HG03064 (cell line): ENCODE data around the gene RNF187.
A peak's percentile ranks its signal among the peaks of the same experiment; 100 is the strongest.

Source experiments
- ATAC-seq: cut with Tn5 transposase; IDR thresholded peaks from one replicate; pipeline ENCODE4 v1.9.1; 2021; ENCODE audit warnings: low read depth; ENCODE audit not compliant: unreplicated experiment

RNF187 gene

DNA sequence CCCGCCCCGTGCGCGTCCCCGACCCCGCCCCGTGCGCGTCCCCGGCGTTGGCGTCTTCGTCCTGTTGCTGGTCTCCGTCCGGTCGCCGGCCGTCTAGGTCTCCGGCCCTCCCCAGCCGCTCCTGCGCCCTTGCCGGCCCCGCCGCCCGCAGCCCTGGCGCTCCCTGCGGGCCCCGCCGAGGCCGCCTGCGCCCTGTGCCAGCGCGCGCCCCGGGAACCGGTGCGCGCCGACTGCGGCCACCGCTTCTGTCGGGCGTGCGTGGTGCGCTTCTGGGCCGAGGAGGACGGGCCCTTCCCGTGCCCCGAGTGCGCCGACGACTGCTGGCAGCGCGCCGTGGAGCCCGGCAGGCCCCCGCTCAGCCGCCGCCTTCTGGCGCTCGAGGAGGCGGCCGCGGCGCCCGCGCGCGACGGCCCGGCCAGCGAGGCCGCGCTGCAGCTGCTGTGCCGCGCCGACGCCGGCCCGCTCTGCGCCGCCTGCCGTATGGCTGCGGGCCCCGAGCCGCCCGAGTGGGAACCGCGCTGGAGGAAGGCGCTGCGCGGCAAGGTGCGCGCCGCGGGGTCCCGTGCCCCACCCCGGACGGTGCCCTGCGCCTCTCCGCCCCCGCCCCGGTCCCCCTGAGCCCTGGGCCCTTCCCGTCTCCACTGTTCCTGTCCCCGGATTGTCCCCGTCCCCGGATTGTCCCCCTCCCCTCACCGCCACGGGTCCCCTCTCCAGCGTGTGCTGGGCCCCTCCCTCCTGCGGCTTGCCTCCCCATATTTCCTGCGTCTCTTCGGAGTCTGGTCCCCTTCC lies at the start of gene RNF187:
Gene RNF187, plus strand, starts transcription at position 47 of the 789 bp plus-strand sequence.
- peak; percentile 57 for ATAC-seq

GRCh38 chr1:228437424-228437962 lies 49.7 kb upstream of the RNF187 start:
- ATAC-seq: no peak

DNA sequence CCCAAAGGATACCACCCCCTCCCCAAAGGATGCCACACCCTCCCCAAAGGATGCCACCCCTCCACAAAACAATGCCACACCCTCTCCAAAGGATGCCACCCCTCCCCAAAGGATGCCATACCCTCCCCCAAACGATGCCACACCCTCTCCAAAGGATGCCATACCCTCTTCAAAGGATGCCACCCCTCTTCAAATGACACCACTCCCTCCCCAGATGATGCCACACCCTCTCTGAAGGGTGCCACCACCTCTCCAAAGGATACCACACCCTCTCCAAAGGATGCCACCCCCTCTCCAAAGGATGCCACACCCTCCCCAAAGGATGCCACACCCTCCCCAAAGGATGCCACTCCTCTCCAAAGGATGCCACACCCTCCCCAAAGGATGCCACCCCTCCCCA lies 48.9 kb upstream of the RNF187 start:
- ATAC-seq: no peak

- ATAC-seq: no peak
These were observed 46.3 kb upstream of the RNF187 start for GRCh38 chr1:228440761-228441500.

DNA sequence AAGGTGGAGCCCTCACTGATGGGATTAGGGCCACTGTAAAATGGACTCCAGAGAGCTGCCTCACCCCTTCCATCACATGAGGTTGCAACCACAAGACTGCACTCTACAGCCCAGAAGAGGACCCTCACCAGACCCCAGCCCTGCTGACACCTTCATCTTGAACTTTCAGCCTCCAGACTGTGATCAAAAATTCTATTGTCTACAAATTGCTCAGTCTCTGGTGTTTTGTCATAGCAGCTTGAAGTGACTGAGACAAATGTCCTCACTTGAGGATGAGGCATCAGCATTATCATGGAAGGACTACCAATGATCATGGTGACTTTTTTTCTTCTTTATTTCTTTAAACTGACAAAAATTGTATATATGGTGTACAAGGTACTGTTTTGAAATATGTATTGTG lies 43.8 kb upstream of the RNF187 start:
- ATAC-seq: no peak

- ATAC-seq: peak; percentile 20
These were observed 41.7 kb upstream of the RNF187 start for GRCh38 chr1:228445490-228445842.

DNA sequence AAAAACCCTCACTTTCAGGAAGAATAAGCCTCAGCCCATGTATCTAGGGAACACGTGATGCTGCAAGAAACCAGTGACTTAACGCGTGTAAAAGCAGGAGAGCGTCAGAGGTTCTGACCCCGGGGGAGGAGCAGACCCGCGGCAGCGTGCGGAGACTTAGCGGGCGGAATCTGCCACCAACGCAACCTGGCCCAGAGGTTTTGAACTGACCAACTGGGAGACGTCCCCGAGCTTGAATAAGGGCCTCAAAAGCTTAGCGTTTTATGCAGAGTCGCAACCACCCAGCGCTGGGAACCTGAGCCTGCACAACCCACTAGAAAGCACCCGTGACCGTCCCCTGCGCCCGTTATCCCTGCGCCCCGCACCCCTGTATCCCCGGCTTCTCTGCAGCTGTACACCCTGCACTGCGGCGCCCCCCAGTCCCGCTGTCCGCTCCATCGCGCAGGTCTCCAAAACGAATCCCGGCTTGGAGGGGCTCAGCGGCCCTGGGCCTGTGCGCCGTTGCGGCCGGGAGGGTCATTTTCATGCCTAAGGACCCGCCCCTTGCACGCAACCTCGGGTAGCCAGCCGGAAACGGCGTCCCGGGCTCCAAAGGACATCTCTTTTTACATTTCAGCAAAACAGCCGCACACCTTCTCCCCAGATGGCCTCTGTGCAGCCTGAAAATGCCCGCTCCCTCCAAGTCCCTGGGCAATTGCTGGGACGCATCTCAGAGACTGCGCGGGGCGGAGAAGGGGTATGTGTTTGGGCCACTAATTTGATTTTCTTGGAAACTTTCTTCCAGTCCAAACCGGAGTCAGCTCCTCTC lies 41.1 kb upstream of the RNF187 start:
- ATAC-seq: peak; percentile 72

- ATAC-seq: no peak
These were observed 40.3 kb upstream of the RNF187 start for GRCh38 chr1:228446852-228447251.

DNA sequence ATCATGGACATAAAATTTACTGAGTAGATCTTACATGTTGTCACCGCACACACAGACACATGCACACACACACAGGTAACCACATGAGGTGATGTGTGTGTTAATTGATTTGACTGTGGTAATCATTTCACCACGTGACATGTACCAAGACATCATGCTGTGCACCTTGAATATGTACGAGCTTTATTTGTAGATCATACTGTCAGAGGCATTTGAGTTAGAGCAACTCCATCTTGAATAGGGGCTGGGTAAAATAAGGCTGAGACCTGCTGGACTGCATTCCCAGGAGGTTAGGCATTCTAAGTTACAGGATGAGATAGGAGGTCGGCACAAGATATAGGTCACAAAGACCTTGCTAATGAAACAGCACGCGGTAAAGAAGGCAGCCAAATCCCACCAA lies 38.8 kb upstream of the RNF187 start:
- ATAC-seq: no peak

DNA sequence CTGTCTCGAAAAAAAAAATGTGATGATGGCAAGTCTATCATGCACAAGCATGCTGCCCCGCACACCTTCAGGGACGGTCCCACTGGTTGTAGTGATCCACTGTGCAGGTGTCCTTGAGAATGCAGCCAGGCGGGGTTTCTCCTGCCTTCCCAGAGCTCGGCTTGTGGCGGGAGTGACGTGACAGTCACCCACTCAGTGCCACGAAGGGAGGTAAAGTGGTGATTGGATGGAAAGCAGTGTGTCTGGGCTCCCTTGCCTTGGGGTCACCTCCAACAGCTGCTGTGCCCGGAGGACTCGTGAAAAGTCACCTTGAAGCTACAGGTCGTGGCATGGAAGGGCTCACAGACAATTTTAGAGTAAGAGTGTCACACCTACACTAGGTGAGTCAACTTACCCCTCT lies 37.0 kb upstream of the RNF187 start:
- ATAC-seq: no peak

DNA sequence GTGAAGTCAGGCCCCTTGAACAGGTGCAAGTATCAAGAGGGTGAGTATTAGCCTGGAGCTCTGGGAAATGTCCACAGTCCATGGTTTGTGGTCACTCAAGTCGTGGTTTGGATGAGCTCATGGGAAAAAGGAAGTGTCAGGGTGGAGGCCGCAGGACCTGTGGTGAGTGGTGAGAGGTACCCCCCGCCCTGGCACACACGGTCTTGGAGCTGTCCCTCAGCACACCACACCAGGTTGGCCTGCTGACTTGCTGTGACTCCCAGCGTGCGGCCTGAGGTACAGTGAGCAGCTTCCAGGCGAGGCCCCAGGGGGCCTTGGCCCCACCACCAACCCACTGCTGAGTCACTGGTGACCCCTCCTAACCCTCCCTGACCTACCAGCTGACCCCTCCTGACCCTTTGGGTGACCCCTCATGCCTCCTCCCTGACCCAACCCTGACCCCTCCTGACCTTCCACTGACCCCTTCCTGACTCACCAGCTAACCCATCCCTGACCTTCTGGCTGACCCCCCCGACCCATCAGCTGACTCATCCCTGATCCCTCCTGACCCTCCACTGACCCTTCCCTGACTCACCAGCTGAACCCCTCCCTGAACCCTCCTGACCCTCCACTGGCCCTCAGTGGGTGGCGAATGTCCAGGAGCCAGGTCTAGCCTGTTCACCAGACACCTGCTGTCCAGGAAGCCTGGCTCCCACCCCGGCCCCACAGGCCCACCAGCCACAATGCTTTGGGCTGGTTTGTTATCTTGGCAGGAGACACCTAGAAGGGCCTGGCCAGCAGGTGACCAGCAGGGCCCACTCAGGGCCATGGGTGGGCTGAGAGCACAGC lies 34.8 kb upstream of the RNF187 start:
- no peak for ATAC-seq

DNA sequence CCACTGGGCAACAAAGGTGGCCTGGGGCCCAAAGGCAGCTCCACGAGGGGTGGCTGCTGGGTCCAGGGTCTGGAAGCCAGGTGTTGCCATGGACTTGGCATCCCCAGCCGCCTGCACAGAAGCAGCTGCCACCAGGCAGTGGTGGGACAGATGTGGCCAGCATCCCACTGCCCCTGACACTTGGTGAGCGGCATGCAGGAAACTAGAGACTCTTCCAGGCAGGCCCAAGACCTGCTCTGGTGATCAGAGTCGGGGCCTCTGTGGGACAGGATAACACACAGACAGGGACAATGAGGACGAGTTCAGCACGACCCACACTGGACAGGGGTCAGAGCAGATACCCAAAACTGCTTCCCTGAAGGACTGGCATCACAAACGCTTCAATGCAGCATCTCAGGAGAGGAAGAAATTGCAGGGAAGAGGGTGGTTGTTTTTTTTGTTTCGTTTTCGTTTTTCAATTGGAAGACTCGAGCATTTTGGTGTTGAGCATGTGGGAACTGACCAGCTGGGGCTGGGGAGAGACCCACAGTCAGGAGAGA lies 34.1 kb upstream of the RNF187 start:
- no peak for ATAC-seq

DNA sequence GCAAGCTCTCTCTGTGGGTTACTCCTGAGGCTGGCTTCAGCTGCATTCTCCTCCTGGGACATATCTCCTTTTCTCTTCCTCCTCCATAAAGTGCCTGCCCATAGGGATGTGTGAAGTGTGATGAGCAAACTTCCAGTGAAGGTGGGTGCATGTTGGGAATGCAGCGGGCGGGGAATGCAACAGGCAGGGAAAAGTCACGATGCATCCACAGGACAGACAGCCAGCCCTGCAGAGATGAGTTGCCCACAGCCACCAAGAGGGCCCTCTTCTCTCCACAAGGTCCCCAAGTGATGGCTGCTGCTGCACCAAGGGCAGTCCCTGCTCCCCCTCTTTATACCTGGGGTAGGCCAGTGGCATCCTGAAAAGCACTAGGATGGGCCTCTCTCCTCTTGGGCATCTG lies 33.6 kb upstream of the RNF187 start:
- ATAC-seq: no peak

DNA sequence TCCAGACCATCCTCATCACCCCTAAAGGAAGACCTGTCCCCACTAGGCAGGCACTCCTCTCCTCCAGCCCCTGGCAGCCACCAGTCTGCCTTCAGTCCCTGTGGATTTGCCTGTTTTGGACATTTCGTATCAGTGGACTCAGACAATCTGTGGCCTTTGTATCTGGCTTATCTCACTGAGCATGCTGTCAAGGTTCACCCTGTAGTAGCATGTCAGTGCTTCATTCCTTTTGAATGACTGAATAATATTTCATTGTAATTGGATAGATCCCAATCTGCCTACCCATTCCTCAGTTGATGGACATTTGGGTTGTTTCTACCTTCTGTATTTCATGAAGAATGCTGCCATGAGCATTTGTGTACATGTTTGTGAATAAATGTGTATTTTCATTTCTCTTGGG lies 32.9 kb upstream of the RNF187 start:
- ATAC-seq: no peak

DNA sequence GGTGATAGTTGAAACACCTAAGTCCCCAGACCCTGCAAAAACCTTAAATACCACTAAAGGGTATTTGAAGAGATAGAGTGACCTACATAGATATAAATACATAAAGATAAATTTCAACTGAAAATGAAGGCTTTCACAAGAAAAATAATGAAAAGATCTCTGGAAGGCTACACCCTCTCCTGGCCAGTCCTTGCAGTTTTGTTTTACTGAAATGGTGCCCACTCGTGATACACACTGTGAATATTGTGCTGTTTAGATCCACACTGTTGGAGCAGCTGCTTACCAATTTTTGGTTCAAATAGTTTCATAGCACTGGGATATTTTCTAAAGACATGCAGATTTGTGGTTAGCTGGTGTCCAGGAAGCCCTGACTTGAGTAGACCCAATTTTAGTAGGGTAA lies 31.5 kb upstream of the RNF187 start:
- ATAC-seq: no peak

- no peak for ATAC-seq
These were observed 30.7 kb upstream of the RNF187 start for GRCh38 chr1:228456252-228457016.

DNA sequence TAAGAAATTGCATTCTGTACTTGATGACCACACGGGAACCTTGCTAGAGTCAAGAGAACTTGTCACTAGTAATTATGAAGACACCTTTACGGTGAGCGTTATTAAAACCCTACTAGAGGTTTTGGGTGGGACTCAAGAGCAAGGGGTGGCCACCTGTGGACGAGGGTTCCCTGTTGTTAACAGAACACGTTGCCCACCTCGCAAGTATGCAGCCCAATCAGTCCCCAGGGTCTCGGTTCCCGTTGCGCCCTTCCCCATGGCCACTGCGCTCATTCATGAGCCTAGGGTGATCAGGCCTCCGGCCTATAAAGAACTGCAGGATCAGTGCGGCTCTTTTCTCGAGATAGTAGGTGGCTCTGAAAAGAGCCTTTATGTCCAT lies 30.2 kb upstream of the RNF187 start:
- peak; percentile 1 for ATAC-seq

- ATAC-seq: peak; percentile 89
These were observed 29.6 kb upstream of the RNF187 start for GRCh38 chr1:228457396-228458176.
